CD4-positive, alpha-beta T cell treated with Interleukin-15 for 1 hour (primary cell): ENCODE measurements around the gene LRRC32.

Experiments
- DNase-seq: peaks from one replicate; pipeline ENCODE4 v3.0.0-alpha.2; 2020

LRRC32 gene

GRCh38 chr11:76661834-76662434 is 8.6 kb downstream of the LRRC32 start:
- peak; percentile 2 for DNase-seq

- no peak for DNase-seq
Observed at GRCh38 chr11:76661306-76661751, 9.2 kb downstream of the LRRC32 start.

- DNase-seq: peak; percentile 15
Observed at GRCh38 chr11:76660533-76661305, 9.8 kb downstream of the LRRC32 start.

GRCh38 chr11:76659672-76660532 is 10.6 kb downstream of the LRRC32 start:
- peak; percentile 15 for DNase-seq

GRCh38 chr11:76658651-76659650 is 11.6 kb downstream of the LRRC32 start:
- DNase-seq: peak; percentile 16

- DNase-seq: no peak
Observed at GRCh38 chr11:76658231-76658630, 12.3 kb downstream of the LRRC32 start.

- DNase-seq: no peak
Observed at GRCh38 chr11:76657187-76658170, 13.1 kb downstream of the LRRC32 start.

GRCh38 chr11:76656571-76657081 is 13.9 kb downstream of the LRRC32 start:
- DNase-seq: no peak

GRCh38 chr11:76656050-76656531 is 14.5 kb downstream of the LRRC32 start:
- no peak for DNase-seq

- DNase-seq: no peak
Observed at GRCh38 chr11:76655501-76656049, 15.0 kb downstream of the LRRC32 start.

GRCh38 chr11:76654980-76655379 is 15.6 kb downstream of the LRRC32 start:
- DNase-seq: no peak

GRCh38 chr11:76654298-76654851 is 16.2 kb downstream of the LRRC32 start:
- no peak for DNase-seq

GRCh38 chr11:76653674-76654284 is 16.8 kb downstream of the LRRC32 start:
- DNase-seq: no peak

GRCh38 chr11:76653012-76653673 is 17.4 kb downstream of the LRRC32 start:
- no peak for DNase-seq

GRCh38 chr11:76649851-76650372 is 20.6 kb downstream of the LRRC32 start:
- no peak for DNase-seq

GRCh38 chr11:76649011-76649410 is 21.5 kb downstream of the LRRC32 start:
- no peak for DNase-seq

GRCh38 chr11:76648061-76648460 is 22.5 kb downstream of the LRRC32 start:
- DNase-seq: peak; percentile 9

- no peak for DNase-seq
Observed at GRCh38 chr11:76646882-76647534, 23.5 kb downstream of the LRRC32 start.
